GM23338 (cell line): ENCODE results near the gene HPRT1. TPM values are rescaled to one million over a fixed set of nuclear protein-coding genes. Genes with fewer than 3 reads are reported as not detected.

Source experiments
- ATAC-seq: fragments of 200-7000 bp; cut with Tn5 transposase; 3 replicates; pipeline ENCODE4 v1.9.1; 2020
- DNase-seq: peaks from one replicate; pipeline ENCODE4 v3.0.0-alpha.2; 2015; ENCODE audit warnings: low spot score
- H2AFZ ChIP-seq: fragments of 200-600 bp; sonication (generic); 2 replicates; pipeline ENCODE4 v1.8.0; 2016; ENCODE audit warnings: antibody characterized with exemption, mild to moderate bottlenecking, moderate library complexity
- H3F3A ChIP-seq: fragments of 200-600 bp; sonication (generic); replicated peaks from 2 replicates; pipeline ENCODE4 v1.8.0; 2017; ENCODE audit warnings: antibody characterized with exemption, mixed run types, low read depth
- H3K27ac ChIP-seq: fragments of 200-600 bp; sonication (generic); 2 replicates; pipeline ENCODE4 v1.6.1; 2016; ENCODE audit warnings: low read depth
- H3K27me3 ChIP-seq: fragments of 200-600 bp; sonication (generic); 2 replicates; pipeline ENCODE4 v1.8.0; 2016; ENCODE audit warnings: mild to moderate bottlenecking, mixed run types, moderate library complexity; ENCODE audit not compliant: insufficient read depth
- H3K36me3 ChIP-seq: fragments of 200-600 bp; sonication (generic); 2 replicates; pipeline ENCODE4 v1.8.0; 2016; ENCODE audit warnings: mild to moderate bottlenecking; ENCODE audit not compliant: insufficient read depth
- H3K4me1 ChIP-seq: fragments of 200-600 bp; sonication (generic); 2 replicates; pipeline ENCODE4 v1.8.0; 2016; ENCODE audit warnings: mild to moderate bottlenecking, moderate library complexity; ENCODE audit not compliant: insufficient read depth
- H3K4me2 ChIP-seq: fragments of 200-600 bp; sonication (generic); 2 replicates; pipeline ENCODE4 v1.7.1; 2017; ENCODE audit warnings: mixed run types
- H3K4me3 ChIP-seq: fragments of 200-600 bp; sonication (generic); 2 replicates; pipeline ENCODE4 v1.6.1; 2016; ENCODE audit warnings: mixed run types
- H3K79me2 ChIP-seq: fragments of 200-600 bp; sonication (generic); replicated peaks from 2 replicates; pipeline ENCODE4 v1.8.0; 2017; ENCODE audit warnings: mild to moderate bottlenecking; ENCODE audit not compliant: insufficient read depth
- H3K9me2 ChIP-seq: fragments of 200-600 bp; sonication (generic); 2 replicates; pipeline ENCODE4 v1.8.0; 2017; ENCODE audit not compliant: insufficient read depth
- H4K20me1 ChIP-seq: fragments of 200-600 bp; sonication (generic); replicated peaks from 2 replicates; pipeline ENCODE4 v1.8.0; 2017; ENCODE audit warnings: mild to moderate bottlenecking; ENCODE audit not compliant: insufficient read depth
- H3K27ac Mint-ChIP-seq: 2 replicates; pipeline ENCODE4 v1.8.0; 2020; ENCODE audit warnings: inconsistent platforms, mild to moderate bottlenecking, moderate library complexity, mixed read lengths
- H3K27me3 Mint-ChIP-seq: 3 replicates; pipeline ENCODE4 v1.8.0; 2022; ENCODE audit warnings: low read depth, mild to moderate bottlenecking, moderate library complexity, mixed read lengths, inconsistent platforms; ENCODE audit not compliant: insufficient read depth, poor library complexity
- H3K36me3 Mint-ChIP-seq: 3 replicates; pipeline ENCODE4 v1.8.0; 2021; ENCODE audit warnings: low read depth, mild to moderate bottlenecking, inconsistent platforms, moderate library complexity, mixed read lengths
- H3K4me1 Mint-ChIP-seq: 3 replicates; pipeline ENCODE4 v1.8.0; 2020; ENCODE audit warnings: mild to moderate bottlenecking, inconsistent platforms, mixed read lengths
- H3K4me3 Mint-ChIP-seq: 3 replicates; pipeline ENCODE4 v1.8.0; 2021; ENCODE audit warnings: moderate library complexity, mild to moderate bottlenecking, inconsistent platforms, mixed read lengths
- H3K9me3 Mint-ChIP-seq: 3 replicates; pipeline ENCODE4 v1.8.0; 2020; ENCODE audit warnings: moderate library complexity, mild to moderate bottlenecking, inconsistent platforms, mixed read lengths
- CREB1 ChIP-seq: fragments of 250-450 bp; sonication (Bioruptor Pico); IDR thresholded peaks from 2 replicates; pipeline ENCODE4 v1.5.0; 2020; ENCODE audit warnings: low read depth, mild to moderate bottlenecking, moderate library complexity
- EZH2 ChIP-seq: fragments of 200-600 bp; sonication (generic); IDR thresholded peaks from one replicate; pipeline ENCODE4 v1.8.0; 2017; ENCODE audit warnings: antibody characterized with exemption, mild to moderate bottlenecking, low read depth; ENCODE audit not compliant: unreplicated experiment
- EZH2phosphoT487 ChIP-seq: fragments of 200-600 bp; sonication (generic); IDR thresholded peaks from one replicate; pipeline ENCODE4 v1.8.1; 2018; ENCODE audit warnings: antibody characterized with exemption; ENCODE audit not compliant: unreplicated experiment
- JUNB ChIP-seq: IDR thresholded peaks from one replicate; pipeline ENCODE4 v1.6.1; 2016; ENCODE audit warnings: antibody characterized with exemption; ENCODE audit not compliant: unreplicated experiment
- NANOG ChIP-seq: IDR thresholded peaks from 2 replicates; pipeline ENCODE4 v1.6.1; 2016; ENCODE audit warnings: antibody characterized with exemption, borderline replicate concordance
- POLR2AphosphoS5 ChIP-seq: IDR thresholded peaks from 2 replicates; pipeline ENCODE4 v1.6.1; 2016; ENCODE audit warnings: antibody characterized with exemption, low read depth
- STAT1 ChIP-seq: IDR thresholded peaks from one replicate; pipeline ENCODE4 v1.6.1; 2016; ENCODE audit warnings: antibody characterized with exemption; ENCODE audit not compliant: unreplicated experiment
- ZNF114 ChIP-seq: fragments of 250-450 bp; sonication (Bioruptor Pico); IDR thresholded peaks from 2 replicates; pipeline ENCODE4 v1.5.0; 2020; ENCODE audit warnings: mild to moderate bottlenecking, moderate library complexity
- ZNF331 ChIP-seq: fragments of 250-450 bp; sonication (Bioruptor Pico); IDR thresholded peaks from 2 replicates; pipeline ENCODE4 v1.5.0; 2020; ENCODE audit warnings: low read depth, mild to moderate bottlenecking, moderate library complexity
- polyA plus RNA-seq: library from polyadenylated mRNA; unstranded; fragments of >200 nt; fragmentation: Nextera tagmentation; extraction: Ambion mirVana; gene quantifications from 2 replicates; pipeline ENCODE4 v1.2.1, GENCODE V29; 2016
- total RNA-seq: library from RNA; depleted of rRNA; stranded (reverse); fragments of >200 nt; shearing (Covaris generic); gene quantifications from 2 replicates; pipeline ENCODE4 v1.2.3, GENCODE V29; 2014
- TF ChIP-seq, protein P1 (sequence below), 2 experiments: fragments of 200-600 bp in 1 of 2; sonication (generic) in 1 of 2; conservative IDR thresholded peaks; 2 replicates each; pipeline versions ENCODE4 v1.5.1 to v1.6.1; 2016 to 2017; ENCODE audit warnings: antibody characterized with exemption in 2 of 2, low read depth in 2 of 2, mild to moderate bottlenecking in 2 of 2, moderate library complexity in 1 of 2
- TF ChIP-seq, protein P2 (sequence below): IDR thresholded peaks from 2 replicates; pipeline ENCODE4 v1.6.1; 2016; ENCODE audit warnings: antibody characterized with exemption
- TF ChIP-seq, protein P3 (sequence below): fragments of 250-450 bp; sonication (Bioruptor Pico); IDR thresholded peaks from 2 replicates; pipeline ENCODE4 v1.5.0; 2020; ENCODE audit warnings: mild to moderate bottlenecking, moderate library complexity
- TF ChIP-seq, protein P4 (sequence below): IDR thresholded peaks from one replicate; pipeline ENCODE4 v1.6.1; 2018; ENCODE audit warnings: antibody characterized with exemption; ENCODE audit not compliant: unreplicated experiment

HPRT1 gene
- total and polyA plus RNA-seq, 2 experiments from 2014 or later, result 27.0 to 79.4 TPM

DNA sequence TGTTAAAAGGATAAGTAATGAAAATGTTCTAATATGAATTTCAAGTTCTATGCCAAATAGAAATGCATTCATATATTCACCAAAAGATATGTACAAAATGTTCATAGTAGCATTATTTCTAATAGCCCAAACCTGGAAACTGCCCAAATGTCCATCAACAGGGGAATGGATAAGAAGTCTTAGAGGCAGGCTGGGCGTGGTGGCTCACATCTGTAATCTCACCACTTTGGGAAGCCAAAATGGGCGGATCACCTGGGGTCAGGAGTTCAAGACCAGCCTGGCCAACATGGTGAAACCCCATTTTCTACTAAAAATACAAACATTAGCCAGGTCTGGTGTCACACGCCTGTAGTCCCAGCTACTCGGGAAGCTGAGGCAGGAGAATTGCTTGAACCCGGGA is 2.3 kb upstream of the HPRT1 start:
- no peaks in the 10 kb centered on the region for H3K9me3 Mint-ChIP-seq
- Histone ChIP-seq H2AFZ (no peak overlapping the region), H3K9me2 (no peaks in the 10 kb centered on the region), H3K79me2 (peaks cover 21% of the 10 kb centered on the region), H3F3A (no peaks in the 10 kb centered on the region), H3K4me3 (no peak overlapping the region), H4K20me1 (no peaks in the 10 kb centered on the region), H3K4me2 (no peak overlapping the region), H3K4me1 (no peaks in the 10 kb centered on the region; the same call in 1 of the 2 replicates), H3K27me3 (no peaks in the 10 kb centered on the region), H3K36me3 (no peaks in the 10 kb centered on the region), H3K27ac (no peak overlapping the region)
- ATAC-seq (no peak), DNase-seq (no peak)
- H3K27ac Mint-ChIP-seq, result no peak overlapping the region
- H3K4me1 Mint-ChIP-seq, result no peaks in the 10 kb centered on the region
- H3K36me3 Mint-ChIP-seq, result no peaks in the 10 kb centered on the region
- no peak for TF ChIP-seq JUNB
- TF ChIP-seq, protein P1, sequence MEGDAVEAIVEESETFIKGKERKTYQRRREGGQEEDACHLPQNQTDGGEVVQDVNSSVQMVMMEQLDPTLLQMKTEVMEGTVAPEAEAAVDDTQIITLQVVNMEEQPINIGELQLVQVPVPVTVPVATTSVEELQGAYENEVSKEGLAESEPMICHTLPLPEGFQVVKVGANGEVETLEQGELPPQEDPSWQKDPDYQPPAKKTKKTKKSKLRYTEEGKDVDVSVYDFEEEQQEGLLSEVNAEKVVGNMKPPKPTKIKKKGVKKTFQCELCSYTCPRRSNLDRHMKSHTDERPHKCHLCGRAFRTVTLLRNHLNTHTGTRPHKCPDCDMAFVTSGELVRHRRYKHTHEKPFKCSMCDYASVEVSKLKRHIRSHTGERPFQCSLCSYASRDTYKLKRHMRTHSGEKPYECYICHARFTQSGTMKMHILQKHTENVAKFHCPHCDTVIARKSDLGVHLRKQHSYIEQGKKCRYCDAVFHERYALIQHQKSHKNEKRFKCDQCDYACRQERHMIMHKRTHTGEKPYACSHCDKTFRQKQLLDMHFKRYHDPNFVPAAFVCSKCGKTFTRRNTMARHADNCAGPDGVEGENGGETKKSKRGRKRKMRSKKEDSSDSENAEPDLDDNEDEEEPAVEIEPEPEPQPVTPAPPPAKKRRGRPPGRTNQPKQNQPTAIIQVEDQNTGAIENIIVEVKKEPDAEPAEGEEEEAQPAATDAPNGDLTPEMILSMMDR (conservative IDR thresholded peaks at IDR 0.05; ENCODE audit: low read depth in 2 of 2), result no peak
- TF ChIP-seq CREB1, result no peak
- no peak for TF ChIP-seq STAT1
- no peak for TF ChIP-seq ZNF114
- TF ChIP-seq NANOG, result no peak
- TF ChIP-seq, protein P2, sequence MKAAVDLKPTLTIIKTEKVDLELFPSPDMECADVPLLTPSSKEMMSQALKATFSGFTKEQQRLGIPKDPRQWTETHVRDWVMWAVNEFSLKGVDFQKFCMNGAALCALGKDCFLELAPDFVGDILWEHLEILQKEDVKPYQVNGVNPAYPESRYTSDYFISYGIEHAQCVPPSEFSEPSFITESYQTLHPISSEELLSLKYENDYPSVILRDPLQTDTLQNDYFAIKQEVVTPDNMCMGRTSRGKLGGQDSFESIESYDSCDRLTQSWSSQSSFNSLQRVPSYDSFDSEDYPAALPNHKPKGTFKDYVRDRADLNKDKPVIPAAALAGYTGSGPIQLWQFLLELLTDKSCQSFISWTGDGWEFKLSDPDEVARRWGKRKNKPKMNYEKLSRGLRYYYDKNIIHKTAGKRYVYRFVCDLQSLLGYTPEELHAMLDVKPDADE, result no peak
- TF ChIP-seq, protein P3, sequence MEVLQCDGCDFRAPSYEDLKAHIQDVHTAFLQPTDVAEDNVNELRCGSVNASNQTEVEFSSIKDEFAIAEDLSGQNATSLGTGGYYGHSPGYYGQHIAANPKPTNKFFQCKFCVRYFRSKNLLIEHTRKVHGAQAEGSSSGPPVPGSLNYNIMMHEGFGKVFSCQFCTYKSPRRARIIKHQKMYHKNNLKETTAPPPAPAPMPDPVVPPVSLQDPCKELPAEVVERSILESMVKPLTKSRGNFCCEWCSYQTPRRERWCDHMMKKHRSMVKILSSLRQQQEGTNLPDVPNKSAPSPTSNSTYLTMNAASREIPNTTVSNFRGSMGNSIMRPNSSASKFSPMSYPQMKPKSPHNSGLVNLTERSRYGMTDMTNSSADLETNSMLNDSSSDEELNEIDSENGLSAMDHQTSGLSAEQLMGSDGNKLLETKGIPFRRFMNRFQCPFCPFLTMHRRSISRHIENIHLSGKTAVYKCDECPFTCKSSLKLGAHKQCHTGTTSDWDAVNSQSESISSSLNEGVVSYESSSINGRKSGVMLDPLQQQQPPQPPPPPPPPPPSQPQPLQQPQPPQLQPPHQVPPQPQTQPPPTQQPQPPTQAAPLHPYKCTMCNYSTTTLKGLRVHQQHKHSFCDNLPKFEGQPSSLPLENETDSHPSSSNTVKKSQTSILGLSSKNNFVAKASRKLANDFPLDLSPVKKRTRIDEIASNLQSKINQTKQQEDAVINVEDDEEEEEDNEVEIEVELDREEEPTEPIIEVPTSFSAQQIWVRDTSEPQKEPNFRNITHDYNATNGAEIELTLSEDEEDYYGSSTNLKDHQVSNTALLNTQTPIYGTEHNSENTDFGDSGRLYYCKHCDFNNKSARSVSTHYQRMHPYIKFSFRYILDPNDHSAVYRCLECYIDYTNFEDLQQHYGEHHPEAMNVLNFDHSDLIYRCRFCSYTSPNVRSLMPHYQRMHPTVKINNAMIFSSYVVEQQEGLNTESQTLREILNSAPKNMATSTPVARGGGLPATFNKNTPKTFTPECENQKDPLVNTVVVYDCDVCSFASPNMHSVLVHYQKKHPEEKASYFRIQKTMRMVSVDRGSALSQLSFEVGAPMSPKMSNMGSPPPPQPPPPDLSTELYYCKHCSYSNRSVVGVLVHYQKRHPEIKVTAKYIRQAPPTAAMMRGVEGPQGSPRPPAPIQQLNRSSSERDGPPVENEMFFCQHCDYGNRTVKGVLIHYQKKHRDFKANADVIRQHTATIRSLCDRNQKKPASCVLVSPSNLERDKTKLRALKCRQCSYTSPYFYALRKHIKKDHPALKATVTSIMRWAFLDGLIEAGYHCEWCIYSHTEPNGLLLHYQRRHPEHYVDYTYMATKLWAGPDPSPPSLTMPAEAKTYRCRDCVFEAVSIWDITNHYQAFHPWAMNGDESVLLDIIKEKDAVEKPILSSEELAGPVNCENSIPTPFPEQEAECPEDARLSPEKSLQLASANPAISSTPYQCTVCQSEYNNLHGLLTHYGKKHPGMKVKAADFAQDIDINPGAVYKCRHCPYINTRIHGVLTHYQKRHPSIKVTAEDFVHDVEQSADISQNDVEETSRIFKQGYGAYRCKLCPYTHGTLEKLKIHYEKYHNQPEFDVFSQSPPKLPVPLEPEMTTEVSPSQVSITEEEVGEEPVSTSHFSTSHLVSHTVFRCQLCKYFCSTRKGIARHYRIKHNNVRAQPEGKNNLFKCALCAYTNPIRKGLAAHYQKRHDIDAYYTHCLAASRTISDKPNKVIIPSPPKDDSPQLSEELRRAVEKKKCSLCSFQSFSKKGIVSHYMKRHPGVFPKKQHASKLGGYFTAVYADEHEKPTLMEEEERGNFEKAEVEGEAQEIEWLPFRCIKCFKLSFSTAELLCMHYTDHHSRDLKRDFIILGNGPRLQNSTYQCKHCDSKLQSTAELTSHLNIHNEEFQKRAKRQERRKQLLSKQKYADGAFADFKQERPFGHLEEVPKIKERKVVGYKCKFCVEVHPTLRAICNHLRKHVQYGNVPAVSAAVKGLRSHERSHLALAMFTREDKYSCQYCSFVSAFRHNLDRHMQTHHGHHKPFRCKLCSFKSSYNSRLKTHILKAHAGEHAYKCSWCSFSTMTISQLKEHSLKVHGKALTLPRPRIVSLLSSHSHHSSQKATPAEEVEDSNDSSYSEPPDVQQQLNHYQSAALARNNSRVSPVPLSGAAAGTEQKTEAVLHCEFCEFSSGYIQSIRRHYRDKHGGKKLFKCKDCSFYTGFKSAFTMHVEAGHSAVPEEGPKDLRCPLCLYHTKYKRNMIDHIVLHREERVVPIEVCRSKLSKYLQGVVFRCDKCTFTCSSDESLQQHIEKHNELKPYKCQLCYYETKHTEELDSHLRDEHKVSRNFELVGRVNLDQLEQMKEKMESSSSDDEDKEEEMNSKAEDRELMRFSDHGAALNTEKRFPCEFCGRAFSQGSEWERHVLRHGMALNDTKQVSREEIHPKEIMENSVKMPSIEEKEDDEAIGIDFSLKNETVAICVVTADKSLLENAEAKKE (CRISPR knock-in tag), result no peak
- TF ChIP-seq ZNF331, result no peak
- TF ChIP-seq EZH2phosphoT487, result no peak
- no peak for TF ChIP-seq EZH2
- TF ChIP-seq, protein P4, sequence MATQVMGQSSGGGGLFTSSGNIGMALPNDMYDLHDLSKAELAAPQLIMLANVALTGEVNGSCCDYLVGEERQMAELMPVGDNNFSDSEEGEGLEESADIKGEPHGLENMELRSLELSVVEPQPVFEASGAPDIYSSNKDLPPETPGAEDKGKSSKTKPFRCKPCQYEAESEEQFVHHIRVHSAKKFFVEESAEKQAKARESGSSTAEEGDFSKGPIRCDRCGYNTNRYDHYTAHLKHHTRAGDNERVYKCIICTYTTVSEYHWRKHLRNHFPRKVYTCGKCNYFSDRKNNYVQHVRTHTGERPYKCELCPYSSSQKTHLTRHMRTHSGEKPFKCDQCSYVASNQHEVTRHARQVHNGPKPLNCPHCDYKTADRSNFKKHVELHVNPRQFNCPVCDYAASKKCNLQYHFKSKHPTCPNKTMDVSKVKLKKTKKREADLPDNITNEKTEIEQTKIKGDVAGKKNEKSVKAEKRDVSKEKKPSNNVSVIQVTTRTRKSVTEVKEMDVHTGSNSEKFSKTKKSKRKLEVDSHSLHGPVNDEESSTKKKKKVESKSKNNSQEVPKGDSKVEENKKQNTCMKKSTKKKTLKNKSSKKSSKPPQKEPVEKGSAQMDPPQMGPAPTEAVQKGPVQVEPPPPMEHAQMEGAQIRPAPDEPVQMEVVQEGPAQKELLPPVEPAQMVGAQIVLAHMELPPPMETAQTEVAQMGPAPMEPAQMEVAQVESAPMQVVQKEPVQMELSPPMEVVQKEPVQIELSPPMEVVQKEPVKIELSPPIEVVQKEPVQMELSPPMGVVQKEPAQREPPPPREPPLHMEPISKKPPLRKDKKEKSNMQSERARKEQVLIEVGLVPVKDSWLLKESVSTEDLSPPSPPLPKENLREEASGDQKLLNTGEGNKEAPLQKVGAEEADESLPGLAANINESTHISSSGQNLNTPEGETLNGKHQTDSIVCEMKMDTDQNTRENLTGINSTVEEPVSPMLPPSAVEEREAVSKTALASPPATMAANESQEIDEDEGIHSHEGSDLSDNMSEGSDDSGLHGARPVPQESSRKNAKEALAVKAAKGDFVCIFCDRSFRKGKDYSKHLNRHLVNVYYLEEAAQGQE, result no peak
- no peak for TF ChIP-seq POLR2AphosphoS5
- no peak overlapping the region for H3K4me3 Mint-ChIP-seq
- H3K27me3 Mint-ChIP-seq, result no peaks in the 10 kb centered on the region
